H1 (cell line): Measurements from ENCODE around the gene SH2B2. TPM values are rescaled to one million over a fixed set of nuclear protein-coding genes. Genes with fewer than 3 reads are reported as not detected.

ENCODE experiments used
- ATF3 ChIP-seq: IDR thresholded peaks from 2 replicates; pipeline ENCODE4 v1.6.1; 2011; ENCODE audit warnings: low read depth, mild to moderate bottlenecking, low read length; ENCODE audit not compliant: insufficient read depth
- BCL11A ChIP-seq, 2 experiments: IDR thresholded peaks; one replicate each; pipeline ENCODE4 v1.6.1; 2011; ENCODE audit warnings: low read depth in 2 of 2, low read length in 2 of 2, mild to moderate bottlenecking in 2 of 2
- EGR1 ChIP-seq: IDR thresholded peaks from 2 replicates; pipeline ENCODE4 v1.6.1; 2011; ENCODE audit warnings: low read depth, low read length, borderline replicate concordance
- GABPA ChIP-seq: IDR thresholded peaks from 2 replicates; pipeline ENCODE4 v1.6.1; 2011; ENCODE audit warnings: mild to moderate bottlenecking, low read length, moderate library complexity, borderline replicate concordance; ENCODE audit not compliant: insufficient read depth
- HDAC2 ChIP-seq, 2 experiments: fragments of 300-600 bp in 1 of 2; sonication (generic) in 1 of 2; IDR thresholded peaks; 2 replicates each; pipeline ENCODE4 v1.6.1; 2011 to 2012; ENCODE audit warnings: low read depth in 2 of 2, low read length in 2 of 2, mild to moderate bottlenecking in 2 of 2, moderate library complexity in 2 of 2, borderline replicate concordance in 1 of 2, inconsistent platforms in 1 of 2
- JUN ChIP-seq: IDR thresholded peaks from 2 replicates; pipeline ENCODE4 v1.6.1; 2011; ENCODE audit warnings: low read depth, mild to moderate bottlenecking, improper control_type of control experiment, low read length
- MAFK ChIP-seq: IDR thresholded peaks from 2 replicates; pipeline ENCODE4 v1.6.1; 2012; ENCODE audit warnings: low read depth, mild to moderate bottlenecking, improper control_type of control experiment, low read length
- NRF1 ChIP-seq: IDR thresholded peaks from 2 replicates; pipeline ENCODE4 v1.6.1; 2011; ENCODE audit warnings: mild to moderate bottlenecking, low read depth, low read length, improper control_type of control experiment
- POLR2A ChIP-seq, 2 experiments: IDR thresholded peaks; 1 replicate in 1 of 2; 2 replicates in 1 of 2; pipeline ENCODE4 v1.6.1; 2011; ENCODE audit warnings: low read depth in 2 of 2, low read length in 2 of 2, mild to moderate bottlenecking in 2 of 2; ENCODE audit errors: control extremely low read depth in 1 of 2
- RFX5 ChIP-seq: IDR thresholded peaks from 2 replicates; pipeline ENCODE4 v1.6.1; 2011; ENCODE audit warnings: low read depth, low read length, improper control_type of control experiment, borderline replicate concordance
- RXRA ChIP-seq: IDR thresholded peaks from 2 replicates; pipeline ENCODE4 v1.6.1; 2011; ENCODE audit warnings: low read depth, mild to moderate bottlenecking, low read length, moderate library complexity; ENCODE audit not compliant: insufficient read depth
- SP1 ChIP-seq: IDR thresholded peaks from 2 replicates; pipeline ENCODE4 v1.6.1; 2011; ENCODE audit warnings: low read depth, low read length
- SP2 ChIP-seq: IDR thresholded peaks from 2 replicates; pipeline ENCODE4 v1.6.1; 2012; ENCODE audit warnings: mild to moderate bottlenecking, low read length, inconsistent platforms
- SRF ChIP-seq: IDR thresholded peaks from 2 replicates; pipeline ENCODE4 v1.6.1; 2011; ENCODE audit warnings: mild to moderate bottlenecking, low read depth, low read length, moderate library complexity
- TAF7 ChIP-seq: optimal IDR thresholded peaks from 2 replicates; pipeline ENCODE3; 2011; ENCODE audit warnings: low read depth, mild to moderate bottlenecking, inconsistent platforms, low read length, moderate library complexity, borderline replicate concordance
- TEAD4 ChIP-seq: IDR thresholded peaks from 2 replicates; pipeline ENCODE4 v1.6.1; 2012; ENCODE audit warnings: low read depth, low read length, inconsistent platforms, mixed read lengths
- USF2 ChIP-seq: IDR thresholded peaks from 2 replicates; pipeline ENCODE4 v1.6.1; 2011; ENCODE audit warnings: low read length, improper control_type of control experiment
- YY1 ChIP-seq: IDR thresholded peaks from 2 replicates; pipeline ENCODE4 v1.6.1; 2011; ENCODE audit warnings: low read depth, mild to moderate bottlenecking, low read length
- polyA plus RNA-seq, 7 experiments: library from polyadenylated mRNA; depleted of rRNA in 3 of 7; stranded (reverse) in 5 of 7; unstranded in 2 of 7; fragments of >200 nt in 5 of 7; fragments of 200-250 nt in 2 of 7; gene quantifications; 1 replicate in 5 of 7; 2 replicates in 1 of 7; 4 replicates in 1 of 7; pipeline versions ENCODE4 v1.2.1 to v1.2.3, GENCODE V29; 2011 to 2013; ENCODE audit warnings: missing spikeins in 2 of 7, mixed read lengths in 2 of 7
- total RNA-seq: library from RNA; stranded (reverse); fragmentation: NEBNext Ultra II Directional; extraction: Animal tissue kit (Norgen Biotek cat#: 25700); gene quantifications from 2 replicates; pipeline ENCODE4 v1.2.1, GENCODE V29; 2021
- TF ChIP-seq, protein P1 (sequence below), 3 experiments: IDR thresholded peaks; 1 replicate in 2 of 3; 2 replicates in 1 of 3; pipeline versions ENCODE4 v1.5.1 to v1.6.1; 2011; ENCODE audit warnings: low read length in 3 of 3, mild to moderate bottlenecking in 3 of 3, inconsistent platforms in 2 of 3, low read depth in 1 of 3, moderate library complexity in 1 of 3; ENCODE audit not compliant: insufficient read depth in 1 of 3; ENCODE audit errors: control extremely low read depth in 1 of 3

The SH2B2 gene
- total and polyA plus RNA-seq, 2 of the 8 experiments (the other 6 are each of a cell fraction or from before 2014, with no cell fraction given), result 11.5 to 18.7 TPM

- TF ChIP-seq ATF3 (no peak), POLR2A (IDR thresholded peaks at IDR 0.05; ENCODE audit: control extremely low read depth in 1 of 2, low read depth in 2 of 2, low read length in 2 of 2) (no peak), NRF1 (no peak), JUN (no peak), SP1 (no peak), RXRA (no peak), SP2 (no peak), TAF7 (no peak), BCL11A (IDR thresholded peaks at IDR 0.05; ENCODE audit: low read depth in 2 of 2, low read length in 2 of 2) (no peak), HDAC2 (IDR thresholded peaks at IDR 0.05; ENCODE audit: borderline replicate concordance in 1 of 2, low read depth in 2 of 2, low read length in 2 of 2) (0 out of 4 replicates have a peak, but pooled peaks of 1 of the 2 experiments have one; percentile 20), SRF (no peak), TEAD4 (no peak), YY1 (peak; percentile 8; the same call in 1 of the 2 replicates), USF2 (no peak), GABPA (no peak), MAFK (no peak), RFX5 (no peak), EGR1 (no peak; the same call in 1 of the 2 replicates)
- TF ChIP-seq, protein P1, sequence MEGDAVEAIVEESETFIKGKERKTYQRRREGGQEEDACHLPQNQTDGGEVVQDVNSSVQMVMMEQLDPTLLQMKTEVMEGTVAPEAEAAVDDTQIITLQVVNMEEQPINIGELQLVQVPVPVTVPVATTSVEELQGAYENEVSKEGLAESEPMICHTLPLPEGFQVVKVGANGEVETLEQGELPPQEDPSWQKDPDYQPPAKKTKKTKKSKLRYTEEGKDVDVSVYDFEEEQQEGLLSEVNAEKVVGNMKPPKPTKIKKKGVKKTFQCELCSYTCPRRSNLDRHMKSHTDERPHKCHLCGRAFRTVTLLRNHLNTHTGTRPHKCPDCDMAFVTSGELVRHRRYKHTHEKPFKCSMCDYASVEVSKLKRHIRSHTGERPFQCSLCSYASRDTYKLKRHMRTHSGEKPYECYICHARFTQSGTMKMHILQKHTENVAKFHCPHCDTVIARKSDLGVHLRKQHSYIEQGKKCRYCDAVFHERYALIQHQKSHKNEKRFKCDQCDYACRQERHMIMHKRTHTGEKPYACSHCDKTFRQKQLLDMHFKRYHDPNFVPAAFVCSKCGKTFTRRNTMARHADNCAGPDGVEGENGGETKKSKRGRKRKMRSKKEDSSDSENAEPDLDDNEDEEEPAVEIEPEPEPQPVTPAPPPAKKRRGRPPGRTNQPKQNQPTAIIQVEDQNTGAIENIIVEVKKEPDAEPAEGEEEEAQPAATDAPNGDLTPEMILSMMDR (IDR thresholded peaks at IDR 0.05; ENCODE audit: control extremely low read depth in 1 of 3, insufficient read depth in 1 of 3, low read depth in 1 of 3, low read length in 3 of 3), result no peak
Measured at GRCh38 chr7:102287111-102287980, 678 bp downstream of the SH2B2 start (continued).
